BLaER1 treated with 17β-estradiol and CSF1 and Interleukin-3, amounts not matched to agents 10 nM and 100 nM (cell line): ENCODE results near the gene BCL11A.

Experiments used
- H3K27ac ChIP-seq, 11 experiments: shearing (Covaris generic); formaldehyde crosslinking; 2 replicates each; pipeline ENCODE4 v1.8.1; 2022
- H3K27me3 ChIP-seq, 11 experiments: shearing (Covaris generic); formaldehyde crosslinking; 2 replicates each; pipeline ENCODE4 v1.8.1; 2022
- H3K36me3 ChIP-seq, 11 experiments: shearing (Covaris generic); formaldehyde crosslinking; 2 replicates each; pipeline ENCODE4 v1.8.1; 2022
- H3K4me1 ChIP-seq, 10 experiments: shearing (Covaris generic); formaldehyde crosslinking; 2 replicates each; pipeline ENCODE4 v1.8.1; 2022
- H3K4me2 ChIP-seq, 11 experiments: shearing (Covaris generic); formaldehyde crosslinking; 2 replicates each; pipeline ENCODE4 v1.8.1; 2022
- H3K4me3 ChIP-seq, 10 experiments: shearing (Covaris generic); formaldehyde crosslinking; 2 replicates each; pipeline ENCODE4 v1.8.1; 2022
- H3K9ac ChIP-seq, 11 experiments: shearing (Covaris generic); formaldehyde crosslinking; 2 replicates each; pipeline ENCODE4 v1.8.1; 2022
- H3K9me3 ChIP-seq, 11 experiments: shearing (Covaris generic); formaldehyde crosslinking; replicated peaks in 1 of 11; 2 replicates each; pipeline ENCODE4 v1.8.1; 2022
- H4K20me1 ChIP-seq, 11 experiments: shearing (Covaris generic); formaldehyde crosslinking; 2 replicates each; pipeline ENCODE4 v1.8.1; 2022
- Cebpa-rat ChIP-seq, 11 experiments: shearing (Covaris generic); IDR thresholded peaks; 2 replicates each; pipeline ENCODE4 v1.8.1; 2022

Gene BCL11A

GRCh38 chr2:60567096-60567495, 13.6 kb upstream of the BCL11A start:
- peaks cover 9 to 29% (median 16%) of the 10 kb centered on the region in 10 experiments; a peak in 17 of 20 replicates for H3K4me1 ChIP-seq
- no peak overlapping the region for H3K4me3 ChIP-seq
- H3K4me2 ChIP-seq: no peak overlapping the region
- H4K20me1 ChIP-seq: peaks cover 0 to 13% (median 0%) of the 10 kb centered on the region in 11 experiments; a peak in 1 of 22 replicates
- no peaks in the 10 kb centered on the region for H3K9me3 ChIP-seq
- no peak for TF ChIP-seq Cebpa-rat (IDR thresholded peaks at IDR 0.05)
- H3K27me3 ChIP-seq: peaks cover 46 to 60% (median 55%) of the 10 kb centered on the region in 11 experiments
- no peak overlapping the region for H3K9ac ChIP-seq
- H3K27ac ChIP-seq: no peak overlapping the region
- no peaks in the 10 kb centered on the region for H3K36me3 ChIP-seq

- peak overlapping the region in 4 of 11 experiments; percentile 6 to 19 (median 12); a peak in 2 of 22 replicates for H3K4me2 ChIP-seq
- no peak overlapping the region for H3K4me3 ChIP-seq
- no peak overlapping the region for H3K27ac ChIP-seq
- no peaks in the 10 kb centered on the region for H3K36me3 ChIP-seq
- peaks cover 31 to 44% (median 41%) of the 10 kb centered on the region in 11 experiments for H3K27me3 ChIP-seq
- no peak overlapping the region for H3K9ac ChIP-seq
- TF ChIP-seq Cebpa-rat (IDR thresholded peaks at IDR 0.05): no peak
- peaks cover 9 to 39% (median 24%) of the 10 kb centered on the region in 10 experiments; a peak in 17 of 20 replicates for H3K4me1 ChIP-seq
- H4K20me1 ChIP-seq: peaks cover 0 to 12% (median 0%) of the 10 kb centered on the region in 11 experiments; a peak in 1 of 22 replicates
- no peaks in the 10 kb centered on the region for H3K9me3 ChIP-seq
Observed at GRCh38 chr2:60565472-60565871, 12.0 kb upstream of the BCL11A start.

GRCh38 chr2:60560734-60561644, 7.5 kb upstream of the BCL11A start:
- Histone ChIP-seq H3K9me3 (no peaks in the 10 kb centered on the region), H3K36me3 (no peaks in the 10 kb centered on the region), H3K4me2 (peak overlapping the region in 6 of 11 experiments; percentile 26 to 72 (median 54); a peak in 11 of 22 replicates), H3K4me3 (no peak overlapping the region), H3K27ac (no peak overlapping the region), H3K4me1 (peaks cover 17 to 45% (median 33%) of the 10 kb centered on the region in 10 experiments), H3K27me3 (no peaks in the 10 kb centered on the region), H3K9ac (no peak overlapping the region), H4K20me1 (no peaks in the 10 kb centered on the region)
- no peak for TF ChIP-seq Cebpa-rat (IDR thresholded peaks at IDR 0.05)

GRCh38 chr2:60559880-60560279, 6.4 kb upstream of the BCL11A start:
- no peak overlapping the region for H3K4me2 ChIP-seq
- no peak overlapping the region for H3K27ac ChIP-seq
- peaks cover 17 to 45% (median 34%) of the 10 kb centered on the region in 10 experiments for H3K4me1 ChIP-seq
- H3K9me3 ChIP-seq: no peaks in the 10 kb centered on the region
- H3K4me3 ChIP-seq: no peak overlapping the region
- no peaks in the 10 kb centered on the region for H3K27me3 ChIP-seq
- H4K20me1 ChIP-seq: no peaks in the 10 kb centered on the region
- no peak overlapping the region for H3K9ac ChIP-seq
- no peak for TF ChIP-seq Cebpa-rat (IDR thresholded peaks at IDR 0.05)
- no peaks in the 10 kb centered on the region for H3K36me3 ChIP-seq

GRCh38 chr2:60558536-60558935, 5.1 kb upstream of the BCL11A start:
- no peaks in the 10 kb centered on the region for H3K9me3 ChIP-seq
- H3K9ac ChIP-seq: no peak overlapping the region
- no peaks in the 10 kb centered on the region for H3K36me3 ChIP-seq
- no peak overlapping the region for H3K4me3 ChIP-seq
- no peaks in the 10 kb centered on the region for H3K27me3 ChIP-seq
- 0 out of 22 replicates have a peak, but pooled peaks cover 0 to 6% (median 0%) of the 10 kb centered on the region in 11 experiments for H4K20me1 ChIP-seq
- H3K4me1 ChIP-seq: peaks cover 17 to 39% (median 28%) of the 10 kb centered on the region in 10 experiments
- TF ChIP-seq Cebpa-rat (IDR thresholded peaks at IDR 0.05): no peak
- no peak overlapping the region for H3K27ac ChIP-seq
- peak overlapping the region in 8 of 11 experiments; percentile 91 to 99 (median 94); a peak in 12 of 22 replicates for H3K4me2 ChIP-seq

GRCh38 chr2:60557486-60557864, 4.0 kb upstream of the BCL11A start:
- peak overlapping the region; percentile 72 to 95 (median 88) for H3K4me3 ChIP-seq
- 0 out of 22 replicates have a peak, but pooled peaks cover 0 to 6% (median 0%) of the 10 kb centered on the region in 11 experiments for H4K20me1 ChIP-seq
- no peaks in the 10 kb centered on the region for H3K9me3 ChIP-seq
- H3K27me3 ChIP-seq: no peaks in the 10 kb centered on the region
- H3K4me2 ChIP-seq: peak overlapping the region; percentile 87 to 99 (median 94)
- no peaks in the 10 kb centered on the region for H3K36me3 ChIP-seq
- peak overlapping the region; percentile 69 to 99 (median 92); a peak in 21 of 22 replicates for H3K9ac ChIP-seq
- TF ChIP-seq Cebpa-rat (IDR thresholded peaks at IDR 0.05): no peak
- peaks cover 17 to 39% (median 28%) of the 10 kb centered on the region in 10 experiments for H3K4me1 ChIP-seq
- peak overlapping the region in 10 of 11 experiments; percentile 62 to 98 (median 90); a peak in 18 of 22 replicates for H3K27ac ChIP-seq

- peak overlapping the region; percentile 87 to 99 (median 94) for H3K4me2 ChIP-seq
- H3K9me3 ChIP-seq: no peaks in the 10 kb centered on the region
- no peaks in the 10 kb centered on the region for H3K36me3 ChIP-seq
- 0 out of 22 replicates have a peak, but pooled peaks cover 0 to 6% (median 0%) of the 10 kb centered on the region in 11 experiments for H4K20me1 ChIP-seq
- TF ChIP-seq Cebpa-rat (IDR thresholded peaks at IDR 0.05): no peak
- peaks cover 17 to 39% (median 28%) of the 10 kb centered on the region in 10 experiments for H3K4me1 ChIP-seq
- H3K27me3 ChIP-seq: no peaks in the 10 kb centered on the region
- H3K27ac ChIP-seq: peak overlapping the region in 10 of 11 experiments; percentile 62 to 98 (median 90); a peak in 19 of 22 replicates
- H3K4me3 ChIP-seq: peak overlapping the region; percentile 72 to 95 (median 88)
- H3K9ac ChIP-seq: peak overlapping the region; percentile 69 to 99 (median 92); a peak in 21 of 22 replicates
Observed at GRCh38 chr2:60556576-60557485, 3.4 kb upstream of the BCL11A start.

GRCh38 chr2:60556175-60556574, 2.7 kb upstream of the BCL11A start:
- H3K4me2 ChIP-seq: peak overlapping the region; percentile 87 to 99 (median 94)
- no peaks in the 10 kb centered on the region for H3K36me3 ChIP-seq
- H4K20me1 ChIP-seq: 0 out of 22 replicates have a peak, but pooled peaks cover 0 to 6% (median 0%) of the 10 kb centered on the region in 11 experiments
- H3K4me1 ChIP-seq: peaks cover 14 to 34% (median 25%) of the 10 kb centered on the region in 10 experiments
- H3K27ac ChIP-seq: peak overlapping the region in 9 of 11 experiments; percentile 67 to 98 (median 91); a peak in 17 of 22 replicates
- H3K9me3 ChIP-seq: no peaks in the 10 kb centered on the region
- TF ChIP-seq Cebpa-rat (IDR thresholded peaks at IDR 0.05): no peak
- H3K9ac ChIP-seq: peak overlapping the region in 10 of 11 experiments; percentile 73 to 99 (median 94); a peak in 18 of 22 replicates
- H3K4me3 ChIP-seq: peak overlapping the region; percentile 72 to 95 (median 88)
- H3K27me3 ChIP-seq: no peaks in the 10 kb centered on the region
